B cell (primary cell): ENCODE measurements around the gene KCNQ1OT1.

Experiments used
- CTCF ChIP-seq: fragments of 200-600 bp; IDR thresholded peaks from one replicate; pipeline ENCODE4 v1.8.0; 2022; ENCODE audit warnings: antibody characterized with exemption, mild to moderate bottlenecking
- EZH2 ChIP-seq: IDR thresholded peaks from 2 replicates; pipeline ENCODE4 v1.6.1; 2012; ENCODE audit warnings: borderline replicate concordance, low read depth, mild to moderate bottlenecking, moderate library complexity, low read length; ENCODE audit not compliant: insufficient read depth, poor library complexity, severe bottlenecking

- TF ChIP-seq EZH2 (no peak), CTCF (no peak)
Measured at GRCh38 chr11:2586087-2586792, 113.6 kb downstream of the KCNQ1OT1 start.
